GM18951 (cell line): ENCODE data around the gene TNKS2.
"Not testable (repeated sequence)": the region's sequence is repeated elsewhere in the genome, so short reads cannot be mapped to it uniquely, and the experiment has no call there.

ENCODE experiments used
- POLR2A ChIP-seq: IDR thresholded peaks from 4 replicates; pipeline ENCODE4 v1.6.1; 2011; ENCODE audit warnings: mild to moderate bottlenecking; ENCODE audit not compliant: insufficient read length, insufficient read depth; ENCODE audit errors: extremely low read depth
- in situ Hi-C: fragments of 300-500 bp; cut with MboI; formaldehyde crosslinking; loops from one replicate; pipeline ENCODE4 v1.12.0; 2022; ENCODE audit warnings: low sequenced_read_pairs, mixed read lengths, inconsistent platforms; ENCODE audit not compliant: unreplicated experiment

TNKS2 gene

GRCh38 chr10:91800182-91800581, 2.0 kb downstream of the TNKS2 start:
- in situ Hi-C loops = no loop called here
- TF ChIP-seq POLR2A = no peak

DNA sequence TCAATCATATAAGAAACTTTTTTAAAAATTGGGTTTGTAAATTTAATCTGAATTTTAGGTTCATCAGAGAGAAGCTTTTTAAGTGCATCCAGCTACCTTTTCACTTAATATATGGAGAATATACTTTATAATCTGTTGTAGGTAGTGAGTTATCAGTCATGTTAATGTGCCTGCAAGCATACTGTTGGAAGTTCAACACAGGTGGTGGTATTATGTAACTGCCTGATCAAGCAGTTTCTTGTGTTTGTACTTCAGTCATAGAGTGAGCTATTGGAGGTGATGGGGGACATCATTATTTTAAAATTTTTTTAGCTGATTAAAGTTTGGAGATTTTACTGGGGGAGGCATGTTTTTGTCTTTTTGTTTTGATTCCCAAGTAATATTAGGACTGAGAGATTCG, 2.5 kb downstream of the TNKS2 start:
- no peak for TF ChIP-seq POLR2A
- in situ Hi-C loops = no loop called here

DNA sequence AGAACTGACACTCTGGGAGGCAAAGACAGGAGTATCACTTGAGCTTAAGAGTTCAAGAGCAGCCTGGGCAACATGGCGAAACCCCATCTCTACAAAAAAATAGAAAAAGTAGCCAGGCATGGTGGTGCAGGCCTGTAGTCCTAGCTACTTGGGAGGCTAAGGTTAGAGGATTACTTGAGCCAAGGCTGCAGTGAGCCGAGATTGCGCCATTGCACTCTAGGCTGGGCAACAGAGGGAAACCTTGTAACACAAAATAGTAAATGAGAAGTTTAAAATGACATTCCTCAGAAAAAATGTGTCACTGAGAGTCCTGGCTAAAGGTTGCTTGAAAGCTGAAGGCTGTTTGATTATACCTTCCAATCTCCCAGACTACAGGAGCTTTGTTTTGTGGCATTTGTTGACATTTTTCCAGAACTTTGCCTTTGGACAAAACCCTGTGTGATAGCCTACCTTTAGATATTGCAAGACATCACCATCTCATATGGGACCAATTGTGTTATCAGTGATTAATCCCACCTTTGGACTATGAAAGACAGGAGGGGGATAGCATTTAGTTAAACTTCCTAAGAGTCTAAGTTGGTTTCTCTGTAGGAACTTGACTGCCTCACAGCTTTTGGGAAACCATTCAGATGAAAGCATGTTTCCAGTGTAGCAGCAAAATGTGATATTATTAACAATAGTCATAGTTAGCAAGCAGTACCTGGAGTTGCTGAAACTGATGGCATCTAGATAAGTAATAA, 5.3 kb downstream of the TNKS2 start:
- no peak for TF ChIP-seq POLR2A
- in situ Hi-C loops = no loop called here

DNA sequence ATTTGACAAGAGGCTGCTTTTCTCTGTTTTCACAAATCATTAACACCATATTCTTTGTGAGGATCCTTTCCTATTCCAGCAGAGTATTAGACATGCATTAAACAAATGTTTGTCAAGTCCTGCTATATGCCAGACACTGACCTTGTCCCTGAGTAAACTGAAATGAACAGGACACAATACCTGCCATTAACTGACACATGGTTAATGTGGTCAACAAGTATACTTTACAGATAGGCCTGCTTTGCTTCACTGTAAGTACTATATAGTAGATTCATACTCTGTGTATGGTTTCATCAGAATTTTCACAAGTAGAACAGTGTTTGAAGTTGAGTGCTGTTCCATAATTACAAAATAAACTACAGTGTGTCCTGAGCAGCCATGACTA, 5.9 kb downstream of the TNKS2 start:
- TF ChIP-seq POLR2A = no peak
- in situ Hi-C loops = no loop called here

DNA sequence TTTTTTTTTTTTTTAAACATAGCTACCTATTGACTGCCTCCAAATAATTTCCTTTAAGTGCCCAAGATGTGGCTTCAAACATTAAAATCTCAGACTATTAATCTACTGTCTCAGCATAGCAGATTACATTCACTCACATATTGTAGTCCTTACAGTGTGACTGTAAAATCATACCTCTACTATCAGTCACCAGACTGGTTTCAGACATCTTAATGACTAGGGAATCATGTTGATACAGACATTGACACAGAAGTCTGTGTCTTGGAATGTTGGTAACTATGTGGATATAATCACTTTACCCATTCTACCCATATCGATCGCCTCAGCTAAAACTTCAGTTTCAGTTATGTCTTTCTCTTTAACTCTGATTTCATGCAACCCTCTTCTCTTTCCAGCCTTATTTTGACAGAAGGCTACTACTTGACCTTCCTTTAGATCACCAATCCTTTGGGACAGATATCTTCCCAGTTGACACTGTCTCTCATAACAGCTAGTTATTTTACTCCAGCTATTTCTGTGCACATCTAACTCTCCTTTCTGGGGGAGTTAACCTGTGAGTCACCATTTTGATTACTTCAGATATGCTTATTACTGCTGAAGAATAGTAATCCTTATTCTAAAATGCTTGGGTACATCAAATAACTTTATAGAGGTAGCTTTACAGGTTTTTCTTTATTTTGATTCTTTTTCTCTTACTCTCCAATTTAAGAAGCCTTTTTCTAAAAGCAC, 7.0 kb downstream of the TNKS2 start:
- TF ChIP-seq POLR2A = no peak
- in situ Hi-C loops = no loop called here

DNA sequence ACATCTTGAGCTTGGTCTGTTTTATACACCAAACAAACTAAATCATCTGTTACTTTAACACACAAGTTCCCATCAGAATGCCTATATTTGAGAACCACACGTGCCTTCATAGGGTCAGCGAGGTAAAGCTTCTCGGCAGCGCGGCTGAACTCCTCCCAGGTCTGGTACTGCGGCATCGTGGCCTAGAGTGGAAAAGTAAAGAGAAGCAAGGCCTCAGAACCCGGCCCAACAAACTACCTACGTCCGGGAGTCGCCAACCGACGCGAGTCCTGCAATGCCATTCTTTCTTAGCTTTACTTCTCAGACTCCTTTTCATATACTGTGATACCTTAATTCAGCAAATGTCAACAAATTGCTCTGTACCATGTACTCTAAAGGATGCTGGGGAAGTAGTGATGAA, 9.0 kb downstream of the TNKS2 start:
- in situ Hi-C loops = not testable (repeated sequence)

- in situ Hi-C loops = no loop called here
- TF ChIP-seq POLR2A = no peak
Observed at GRCh38 chr10:91813251-91813650, 15.0 kb downstream of the TNKS2 start.

DNA sequence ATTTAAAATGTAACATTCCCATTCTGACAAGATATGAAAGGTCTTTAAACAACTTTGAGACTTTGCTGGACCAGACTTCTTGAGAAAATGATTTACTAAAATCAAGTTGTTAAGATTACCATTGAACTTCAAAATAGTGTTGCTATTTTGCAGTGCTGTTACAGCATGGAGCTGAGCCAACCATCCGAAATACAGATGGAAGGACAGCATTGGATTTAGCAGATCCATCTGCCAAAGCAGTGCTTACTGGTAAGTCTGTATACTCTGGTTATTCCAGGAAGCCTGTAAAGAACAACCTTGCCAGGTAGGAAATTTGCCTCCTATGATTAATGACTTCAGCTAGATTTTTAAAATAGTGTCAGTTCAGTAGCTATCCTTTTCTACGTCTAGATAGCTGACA, 18.8 kb downstream of the TNKS2 start:
- no peak for TF ChIP-seq POLR2A
- in situ Hi-C loops = no loop called here

DNA sequence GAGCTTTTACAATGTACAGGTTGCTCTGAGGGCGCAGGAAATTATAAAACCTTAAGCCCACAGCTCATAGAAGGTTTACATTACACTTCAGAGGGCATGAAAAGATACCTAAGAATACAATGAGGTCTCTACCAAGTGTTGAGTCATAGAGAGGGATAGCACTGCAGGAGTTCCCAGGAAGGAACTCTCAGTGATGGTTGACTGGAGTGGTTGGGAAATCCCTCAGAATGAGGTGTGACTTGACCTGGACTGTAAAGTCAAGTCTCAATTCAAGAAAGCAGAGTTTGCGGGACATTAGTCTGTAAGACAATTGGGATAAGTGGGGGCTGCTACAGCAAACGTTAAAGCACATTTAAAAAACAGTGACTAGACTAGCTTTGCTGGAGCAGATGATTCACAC, 21.9 kb downstream of the TNKS2 start:
- TF ChIP-seq POLR2A = no peak
- in situ Hi-C loops = no loop called here

DNA sequence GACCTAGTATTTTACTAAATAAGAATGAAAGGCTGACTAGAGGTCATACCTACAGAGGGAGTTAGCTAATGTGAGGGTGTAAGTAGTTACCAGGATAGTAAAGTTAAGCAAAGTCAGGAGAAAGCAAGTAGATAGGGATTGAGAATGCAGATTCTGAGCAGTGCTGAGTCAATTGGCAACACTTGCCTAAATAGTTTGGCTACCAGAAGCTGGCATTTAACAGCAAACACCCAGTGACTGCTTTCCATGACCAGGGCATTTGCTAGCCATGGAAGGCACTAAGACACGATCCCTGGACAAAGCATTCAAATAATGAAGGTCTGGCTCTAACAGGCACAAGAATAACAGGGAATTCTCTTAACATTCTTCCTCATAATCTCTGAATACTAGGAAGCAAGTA, 25.9 kb downstream of the TNKS2 start:
- in situ Hi-C loops = no loop called here

GRCh38 chr10:91829268-91829667, 31.0 kb downstream of the TNKS2 start:
- TF ChIP-seq POLR2A = no peak
- in situ Hi-C loops = no loop called here

More for the DNA sequence above, 25.9 kb downstream of the TNKS2 start:
- TF ChIP-seq POLR2A = no peak

GRCh38 chr10:91838199-91838598, 40.0 kb downstream of the TNKS2 start:
- in situ Hi-C loops = no loop called here
- no peak for TF ChIP-seq POLR2A

DNA sequence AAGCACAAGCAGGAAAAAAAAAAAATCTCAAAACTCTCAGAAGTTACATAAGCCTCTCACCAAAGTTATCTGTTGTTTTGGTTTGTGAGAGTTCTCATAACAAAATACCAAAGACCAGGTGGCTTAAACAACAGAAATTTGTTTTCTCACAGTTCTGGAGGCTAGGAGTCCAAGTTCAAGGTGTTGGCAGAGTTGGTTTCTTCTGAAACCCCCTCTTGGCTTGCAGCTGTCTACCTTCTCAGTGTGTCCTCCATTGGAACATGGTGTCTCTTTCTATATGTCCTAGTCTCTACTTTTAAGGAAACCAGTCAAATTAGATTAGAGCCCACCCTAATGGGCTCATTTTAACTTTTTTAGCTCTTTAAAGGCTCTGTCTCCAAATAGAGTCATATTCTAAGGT, 44.9 kb downstream of the TNKS2 start:
- no peak for TF ChIP-seq POLR2A
- in situ Hi-C loops = no loop called here

DNA sequence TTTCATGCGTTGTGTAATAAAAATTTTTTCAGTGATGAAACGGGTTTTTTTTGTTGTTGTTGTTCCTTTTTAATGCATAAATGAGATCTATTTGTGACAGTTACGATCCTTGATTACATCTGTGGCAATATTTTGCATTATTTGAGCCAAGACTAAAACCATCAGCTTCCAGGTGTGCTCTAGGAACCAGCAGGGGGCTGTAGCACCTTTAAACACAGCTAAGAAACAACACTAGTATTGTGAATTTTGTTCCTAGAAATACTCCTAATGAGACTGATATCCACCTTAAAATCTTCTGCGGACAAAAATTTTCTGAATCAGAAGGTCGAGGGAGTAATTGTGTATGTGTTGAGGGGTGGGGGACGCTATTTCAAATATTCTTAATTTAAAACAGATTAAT, 58.4 kb downstream of the TNKS2 start:
- in situ Hi-C loops = no loop called here
- no peak for TF ChIP-seq POLR2A

DNA sequence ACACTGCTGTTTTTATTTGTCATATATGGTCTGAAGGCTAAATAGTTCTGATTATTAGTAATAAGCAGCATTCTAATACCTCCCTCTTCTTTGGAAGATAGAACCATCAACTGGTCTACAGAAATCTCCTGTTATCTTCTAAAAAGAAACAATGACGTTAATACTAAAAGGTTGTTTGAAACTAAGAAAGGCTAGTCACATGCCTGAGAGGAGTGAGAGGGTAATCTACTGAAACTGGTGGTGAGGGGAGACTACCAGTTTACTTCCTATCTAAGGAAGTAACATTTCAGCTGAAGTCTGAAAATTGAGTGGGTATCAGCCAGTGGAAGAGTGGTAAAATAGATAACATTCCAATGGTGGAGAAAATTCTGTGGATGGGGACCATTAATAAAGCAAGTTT, 62.7 kb downstream of the TNKS2 start:
- in situ Hi-C loops = no loop called here
- no peak for TF ChIP-seq POLR2A

DNA sequence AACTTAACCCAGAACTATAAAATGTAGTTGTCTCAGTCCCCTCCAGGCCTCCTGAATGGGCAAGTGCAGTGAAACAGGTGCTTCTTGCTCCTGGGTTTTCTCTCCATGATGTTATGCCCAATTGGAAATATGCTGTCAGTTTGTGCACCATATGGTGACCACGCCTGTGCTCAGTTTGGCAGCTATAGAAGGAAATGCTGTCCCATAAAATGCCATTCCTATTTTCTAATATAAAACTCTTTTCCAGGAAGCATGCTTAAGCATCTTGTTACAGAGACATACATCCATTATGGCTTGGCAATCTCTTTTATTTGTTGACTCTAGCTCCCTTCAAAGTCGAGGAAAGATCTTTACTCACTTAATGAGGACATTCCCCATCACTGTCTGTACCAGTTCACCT, 65.9 kb downstream of the TNKS2 start:
- in situ Hi-C loops = no loop called here
- no peak for TF ChIP-seq POLR2A
